K562 (cell line): ENCODE measurements around the gene CCDC187. TPM values are rescaled to one million over a fixed set of nuclear protein-coding genes. Genes with fewer than 3 reads are reported as not detected.
"Not testable (repeated sequence)": the region's sequence is repeated elsewhere in the genome, so short reads cannot be mapped to it uniquely, and the experiment has no call there.

ENCODE experiments used
- ATAC-seq: fragments of 200-7000 bp; cut with Tn5 transposase; 3 replicates; pipeline ENCODE4 v1.9.1; 2020; ENCODE audit warnings: moderate library complexity
- BruUV-seq: library from RNA; stranded (reverse); fragments of 400-500 nt; replicated peaks from 2 replicates; lab custom pipeline; 2021; lab: Mats Ljungman, UMichigan
- CTCF ChIA-PET: fragments of 300-600 bp; formaldehyde crosslinking; extraction: SDS; loops from one replicate; lab custom pipeline; 2021; ENCODE audit warnings: low intra/inter-chr PET ratio; lab: Yijun Ruan, JAX
- POLR2A ChIA-PET: fragments of 300-600, 350-650 bp; sonication (Branson Sonifier 250); formaldehyde crosslinking; extraction: SDS; loops from one replicate; lab custom pipeline; 2021; ENCODE audit warnings: antibody characterized with exemption, inconsistent platforms; lab: Yijun Ruan, JAX
- DNase-seq, 4 experiments: peaks; one replicate each; pipeline versions ENCODE4 v3.0.0 to v3.0.0-alpha.2; 2011 to 2018; ENCODE audit warnings: low spot score in 3 of 4, mixed read lengths in 3 of 4; ENCODE audit errors: extremely low read depth in 1 of 4
- FAIRE-seq: peaks from 2 replicates; lab custom pipeline; 2011; peaks lifted over from hg19 to GRCh38; lab: Jason Lieb, UNC
- H2AFZ ChIP-seq: 2 replicates; pipeline ENCODE4 v1.6.0; 2011; ENCODE audit warnings: low read depth, low read length, control low read depth, inconsistent platforms
- H3K27ac ChIP-seq: fragments of 200-600 bp; 3 replicates; pipeline ENCODE4 v1.8.0; 2011; ENCODE audit warnings: low read depth, mild to moderate bottlenecking, control low read depth, inconsistent platforms, low read length, moderate library complexity, mixed read lengths; ENCODE audit errors: extremely low read depth
- H3K27me3 ChIP-seq, 2 experiments: fragments of 300-600 bp in 1 of 2; 2 replicates in 1 of 2; 3 replicates in 1 of 2; pipeline versions ENCODE4 v1.6.0 to v1.8.0; 2011; ENCODE audit warnings: inconsistent platforms in 2 of 2, low read length in 2 of 2, mild to moderate bottlenecking in 1 of 2, mixed read lengths in 1 of 2, moderate library complexity in 1 of 2; ENCODE audit not compliant: control insufficient read depth in 2 of 2, insufficient read depth in 2 of 2
- H3K36me3 ChIP-seq: fragments of 300-600 bp; 3 replicates; pipeline ENCODE4 v1.8.0; 2011; ENCODE audit warnings: mild to moderate bottlenecking, low read length, inconsistent platforms; ENCODE audit not compliant: control insufficient read depth, insufficient read depth
- H3K4me1 ChIP-seq, 2 experiments: fragments of 200-600 bp in 1 of 2; replicated peaks in 1 of 2; 2 replicates in 1 of 2; 3 replicates in 1 of 2; pipeline versions ENCODE4 v1.5.1 to v1.8.0; 2011; ENCODE audit warnings: inconsistent platforms in 2 of 2, low read length in 2 of 2, mild to moderate bottlenecking in 1 of 2, mixed read lengths in 1 of 2, moderate library complexity in 1 of 2; ENCODE audit not compliant: control insufficient read depth in 2 of 2, insufficient read depth in 2 of 2
- H3K4me2 ChIP-seq: 2 replicates; pipeline ENCODE4 v1.6.1; 2011; ENCODE audit warnings: low read length, control low read depth, inconsistent platforms, mixed read lengths; ENCODE audit not compliant: insufficient read depth
- H3K4me3 ChIP-seq: fragments of 200-600 bp; sonication (generic), shearing (Covaris generic); 2 replicates; pipeline ENCODE4 v1.5.1; 2016; ENCODE audit warnings: control low read depth, inconsistent platforms
- H3K79me2 ChIP-seq: fragments of 200-600 bp; 3 replicates; pipeline ENCODE4 v1.8.0; 2011; ENCODE audit warnings: low read length, inconsistent platforms; ENCODE audit not compliant: control insufficient read depth, insufficient read depth
- H3K9ac ChIP-seq, 2 experiments: 2 replicates each; pipeline versions ENCODE4 v1.6.0 to v1.6.1; 2011; ENCODE audit warnings: low read depth in 2 of 2, low read length in 2 of 2, control low read depth in 1 of 2, inconsistent platforms in 1 of 2, mild to moderate bottlenecking in 1 of 2, mixed read lengths in 1 of 2; ENCODE audit not compliant: insufficient read depth in 1 of 2
- H3K9me1 ChIP-seq: one replicate; pipeline ENCODE4 v1.6.0; 2011; ENCODE audit warnings: inconsistent platforms, mild to moderate bottlenecking, low read length, moderate library complexity; ENCODE audit not compliant: control insufficient read depth, insufficient read depth
- H3K9me3 ChIP-seq: replicated peaks from 2 replicates; pipeline ENCODE4 v1.5.1; 2011; ENCODE audit warnings: low read depth, low read length, inconsistent platforms; ENCODE audit not compliant: control insufficient read depth, insufficient read depth
- H4K20me1 ChIP-seq: replicated peaks from 2 replicates; pipeline ENCODE4 v1.6.1; 2011; ENCODE audit warnings: low read length, inconsistent platforms, mixed read lengths; ENCODE audit not compliant: control insufficient read depth, insufficient read depth
- FIP1L1 ChIP-seq: fragments of 200-400 bp; formaldehyde crosslinking; IDR thresholded peaks from 2 replicates; pipeline ENCODE4 v1.6.1; 2018; ENCODE audit warnings: mild to moderate bottlenecking, low read depth, low read length; ENCODE audit not compliant: poor library complexity, severe bottlenecking
- GATAD2A ChIP-seq: fragments of 450-650 bp; IDR thresholded peaks from 2 replicates; pipeline ENCODE4 v1.6.1; 2017
- POLR2G ChIP-seq: fragments of 200-400 bp; formaldehyde crosslinking; IDR thresholded peaks from 2 replicates; pipeline ENCODE4 v1.6.1; 2017; ENCODE audit warnings: low read depth, mild to moderate bottlenecking, antibody characterized with exemption, low read length, moderate library complexity
- ZC3H8 ChIP-seq: fragments of 450-650 bp; IDR thresholded peaks from 2 replicates; pipeline ENCODE4 v1.6.1; 2017
- ZFP30 ChIP-seq: fragments of 250-450 bp; sonication (Bioruptor Pico); IDR thresholded peaks from 2 replicates; pipeline ENCODE4 v1.8.0; 2022; ENCODE audit warnings: moderate library complexity, mild to moderate bottlenecking, inconsistent platforms, borderline replicate concordance
- ZKSCAN1 ChIP-seq: fragments of 150-350 bp; IDR thresholded peaks from 2 replicates; pipeline ENCODE4 v1.6.1; 2016; ENCODE audit warnings: low read depth, low read length
- ZNF384 ChIP-seq: IDR thresholded peaks from 2 replicates; pipeline ENCODE4 v1.6.1; 2012; ENCODE audit warnings: low read depth, low read length, improper control_type of control experiment
- ZNF766 ChIP-seq: fragments of 200-800 bp; sonication (Bioruptor generic); conservative IDR thresholded peaks from 2 replicates; pipeline ENCODE4 v1.6.1; 2016; ENCODE audit warnings: missing genetic modification characterization, missing compliant biosample characterization
- WGBS: fragments of 100-300 bp; shearing (Covaris generic); methylation state at CpG from one replicate; pipeline ENCODE4 v1.1.6; 2016; ENCODE audit warnings: low coverage, mixed read lengths; ENCODE audit not compliant: insufficient coverage; ENCODE audit errors: missing lambda C conversion rate; 5-methylcytosine and 5-hydroxymethylcytosine counted together
- in situ Hi-C: fragments of 300-500 bp; cut with MboI; formaldehyde crosslinking; loops from 4 replicates; pipeline ENCODE4 v1.15.0; 2018; ENCODE audit warnings: inconsistent platforms, mixed read lengths
- intact Hi-C: fragments of 100-400 bp; cut with micrococcal nuclease; formaldehyde crosslinking; loops from 2 replicates; pipeline ENCODE4 v1.14.2; 2022
- polyA plus RNA-seq, 8 experiments: library from polyadenylated mRNA; depleted of rRNA in 4 of 8; stranded (reverse) in 5 of 8; unstranded in 3 of 8; fragments of >200 nt; fragmentation: Nextera tagmentation in 2 of 8; fragmentation: Illumina TruSeq in 1 of 8; extraction: Ambion mirVana in 2 of 8; extraction: Trizol in 1 of 8; gene quantifications; 2 replicates each; pipeline versions ENCODE4 v1.2.1 to v1.2.3, GENCODE V29; 2011 to 2014; ENCODE audit warnings: inconsistent platforms in 1 of 8, missing spikeins in 1 of 8
- total RNA-seq, 7 experiments: library from RNA; depleted of rRNA in 6 of 7; stranded (reverse); fragments of >200 nt in 6 of 7; fragmentation: Illumina TruSeq in 2 of 7; extraction: Trizol in 2 of 7; gene quantifications; 2 replicates each; pipeline versions ENCODE4 v1.2.1 to v1.2.3, GENCODE V29; 2011 to 2021; ENCODE audit warnings: low replicate concordance in 1 of 7

CCDC187 gene
- total and polyA plus RNA-seq, 9 of the 15 experiments (the other 6 are each of a cell fraction or from before 2014, with no cell fraction given) = not detected

- H3K36me3 ChIP-seq, BruUV-seq, CTCF ChIA-PET, intact Hi-C loops, H3K79me2 ChIP-seq, in situ Hi-C loops, H3K9me1 ChIP-seq: not testable (repeated sequence)
- H3K4me1 ChIP-seq = peaks cover 0 to 93% of the 10 kb centered on the region in 2 experiments; a peak in 4 of 5 replicates
- TF ChIP-seq ZKSCAN1 (peak; percentile 16; the same call in 1 of the 2 replicates), POLR2G (0 out of 2 replicates have a peak, but pooled peaks have one; percentile 1)
- TF ChIP-seq, all 486 proteins: peak for 2; not testable (repeated sequence) for 484
- DNase-seq, H3K9me3 ChIP-seq, ATAC-seq, H3K27ac ChIP-seq, FAIRE-seq, H2AFZ ChIP-seq, H3K9ac ChIP-seq, H3K4me2 ChIP-seq, H3K4me3 ChIP-seq, H4K20me1 ChIP-seq, H3K27me3 ChIP-seq: not testable (repeated sequence)
- POLR2A ChIA-PET = interaction anchor here (0.6 to 1.0 kb wide), 2 partner anchors 12 to 959 kb away, joined by 3 to 6 read pairs; partner anchors contain the start of gene DNLZ
- 32% methylated on average over 5 of the region's 24 CpGs for WGBS
These were observed 48.0 kb upstream of the CCDC187 start for GRCh38 chr9:136351868-136352267.

GRCh38 chr9:136351252-136351800, 47.4 kb upstream of the CCDC187 start:
- no peak for FAIRE-seq

More at GRCh38 chr9:136351252-136351800, 47.4 kb upstream of the CCDC187 start:
- ATAC-seq = no peak
- Histone ChIP-seq H3K4me2 (no peak overlapping the region), H3K27me3 (no peaks in the 10 kb centered on the region), H3K36me3 (no peaks in the 10 kb centered on the region), H4K20me1 (no peaks in the 10 kb centered on the region; the same call in 1 of the 2 replicates), H3K9ac (no peak overlapping the region), H3K79me2 (no peaks in the 10 kb centered on the region), H3K9me3 (no peaks in the 10 kb centered on the region), H3K27ac (no peak overlapping the region), H3K4me1 (peaks cover 1 to 93% of the 10 kb centered on the region in 2 experiments; a peak in 4 of 5 replicates), H3K9me1 (peaks cover 4% of the 10 kb centered on the region), H2AFZ (no peak overlapping the region), H3K4me3 (no peak overlapping the region)
- WGBS = 21% methylated on average over 9 of the region's 11 CpGs
- no peak for TF ChIP-seq ZNF766
- no peak for TF ChIP-seq ZFP30 (CRISPR knock-in tag)
- TF ChIP-seq GATAD2A = no peak
- TF ChIP-seq FIP1L1 = no peak
- TF ChIP-seq POLR2G = peak; percentile 17; the same call in 1 of the 2 replicates
- no peak for TF ChIP-seq ZC3H8
- no peak for TF ChIP-seq ZNF384
- BruUV-seq = no TSS peak
- intact Hi-C loops = no loop called here
- in situ Hi-C loops = no loop called here
- POLR2A ChIA-PET = interaction anchor here (0.6 to 1.0 kb wide), 2 partner anchors 12 to 960 kb away, joined by 3 to 6 read pairs; partner anchors contain the start of gene DNLZ
- CTCF ChIA-PET = no interaction called here
- DNase-seq = no peak
